ENCODE measurements around the gene PVR.

PVR gene

GRCh38 chr19:44684892-44685863, 41.5 kb downstream of the PVR start:
- Mint-ChIP-seq H3K27ac (peak overlapping the region; percentile 40), H3K4me1 (peaks cover 33% of the 10 kb centered on the region), H3K36me3 (ENCODE audit: low read depth) (no peaks in the 10 kb centered on the region), H3K4me3 (peak overlapping the region; percentile 7), H3K9me3 (no peaks in the 10 kb centered on the region), H3K27me3 (peaks cover 23% of the 10 kb centered on the region)
- DNase-seq = peak; percentile 26
- peak; percentile 58 for ATAC-seq

- DNase-seq (no peak), ATAC-seq (no peak)
- no peaks in the 10 kb centered on the region for H3K9me3 Mint-ChIP-seq
- no peak overlapping the region for H3K27ac Mint-ChIP-seq
- H3K36me3 Mint-ChIP-seq (ENCODE audit: low read depth) = no peaks in the 10 kb centered on the region
- H3K4me3 Mint-ChIP-seq = no peak overlapping the region
- H3K4me1 Mint-ChIP-seq = peaks cover 33% of the 10 kb centered on the region
- H3K27me3 Mint-ChIP-seq = peaks cover 23% of the 10 kb centered on the region
Observed at GRCh38 chr19:44685877-44686276, 42.2 kb downstream of the PVR start.

DNA sequence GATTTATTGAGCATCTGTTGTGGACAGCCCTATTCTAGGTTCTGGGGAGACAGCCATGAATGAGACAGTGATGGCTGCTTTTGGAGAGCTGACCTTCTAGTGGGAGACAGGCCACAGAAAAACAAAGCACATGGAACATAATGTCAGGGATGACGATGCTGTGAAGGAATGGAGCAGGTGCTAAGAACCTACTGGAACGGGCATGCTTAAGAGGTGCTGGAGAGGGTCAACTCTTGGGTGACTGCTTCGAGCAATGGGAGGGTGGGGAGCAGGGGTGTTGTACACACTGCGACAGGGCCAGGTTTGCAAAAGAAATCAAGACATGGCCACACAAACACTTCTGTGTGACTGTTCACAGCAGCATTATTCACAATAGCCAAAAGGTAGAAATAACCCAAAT, 43.2 kb downstream of the PVR start:
- H3K36me3 Mint-ChIP-seq (ENCODE audit: low read depth) = no peaks in the 10 kb centered on the region
- no peak for ATAC-seq
- no peak overlapping the region for H3K27ac Mint-ChIP-seq
- no peaks in the 10 kb centered on the region for H3K9me3 Mint-ChIP-seq
- H3K4me1 Mint-ChIP-seq = peaks cover 40% of the 10 kb centered on the region
- H3K4me3 Mint-ChIP-seq = no peak overlapping the region
- DNase-seq = no peak
- H3K27me3 Mint-ChIP-seq = peaks cover 23% of the 10 kb centered on the region

GRCh38 chr19:44687888-44688287, 44.2 kb downstream of the PVR start:
- peaks cover 50% of the 10 kb centered on the region for H3K4me1 Mint-ChIP-seq

DNA sequence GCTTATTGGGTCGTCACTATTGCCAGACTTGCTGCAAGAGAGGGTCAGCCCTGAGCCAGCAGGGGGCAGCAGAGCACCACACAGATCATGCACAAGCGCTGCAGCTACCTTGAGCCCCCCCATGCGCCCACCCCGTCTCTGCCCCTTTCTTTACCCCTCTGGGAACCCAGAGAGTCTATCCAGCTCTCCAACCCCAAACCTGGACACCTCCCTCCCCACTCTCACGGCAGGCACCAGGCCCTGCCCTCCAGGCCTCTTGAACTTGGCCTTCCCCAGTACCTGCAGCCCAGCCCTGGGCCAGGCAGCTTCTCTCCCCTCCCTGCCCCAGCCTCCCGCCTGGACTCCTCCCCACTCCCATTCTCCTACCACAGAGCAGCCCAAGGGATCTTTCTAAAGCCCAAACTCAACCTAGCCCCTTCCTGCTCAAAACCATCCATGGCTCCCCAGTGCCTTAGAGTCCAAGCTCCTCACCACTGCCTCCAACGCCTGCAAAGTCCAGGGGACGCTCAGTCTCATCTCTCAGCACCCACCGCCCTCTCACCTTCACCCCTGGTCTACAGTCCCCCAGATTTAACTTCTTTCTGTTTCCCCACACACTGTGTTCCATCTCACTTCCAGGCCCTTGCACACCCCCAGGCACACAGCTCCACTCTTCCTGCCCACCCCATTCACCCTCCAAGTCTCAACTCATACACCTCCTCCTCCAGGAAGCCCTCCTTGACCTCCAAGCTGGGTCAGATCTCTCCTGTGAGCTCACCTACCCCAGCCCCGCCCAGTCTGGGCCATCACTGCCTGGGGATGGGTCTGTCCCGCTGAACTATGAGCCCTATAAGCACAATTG, 45.8 kb downstream of the PVR start:
- H3K36me3 Mint-ChIP-seq (ENCODE audit: low read depth) = no peaks in the 10 kb centered on the region
- peaks cover 56% of the 10 kb centered on the region for H3K4me1 Mint-ChIP-seq
- ATAC-seq = peak; percentile 18
- peaks cover 20% of the 10 kb centered on the region for H3K27me3 Mint-ChIP-seq
- no peaks in the 10 kb centered on the region for H3K9me3 Mint-ChIP-seq
- H3K27ac Mint-ChIP-seq = no peak overlapping the region
- H3K4me3 Mint-ChIP-seq = no peak overlapping the region
- DNase-seq = peak; percentile 86

More at GRCh38 chr19:44687888-44688287, 44.2 kb downstream of the PVR start:
- Mint-ChIP-seq H3K27me3 (peaks cover 23% of the 10 kb centered on the region), H3K9me3 (no peaks in the 10 kb centered on the region), H3K27ac (no peak overlapping the region), H3K4me3 (no peak overlapping the region), H3K36me3 (ENCODE audit: low read depth) (no peaks in the 10 kb centered on the region)
- ATAC-seq = no peak
- no peak for DNase-seq

DNA sequence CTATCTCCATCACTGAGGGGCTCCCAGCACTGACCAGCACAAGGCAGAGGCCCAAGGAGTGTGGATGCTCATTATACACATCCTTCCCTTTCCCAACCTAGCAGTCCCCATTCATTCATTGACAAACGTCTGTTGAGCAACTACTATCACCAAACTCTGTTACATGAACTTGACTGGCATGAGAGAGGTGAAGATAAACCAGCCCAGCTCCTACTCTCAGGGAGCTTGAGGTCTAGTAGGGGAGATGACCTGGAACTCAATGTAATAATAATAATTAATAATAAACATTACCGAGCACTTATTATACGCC, 46.4 kb downstream of the PVR start:
- DNase-seq = no peak
- H3K27ac Mint-ChIP-seq = no peak overlapping the region
- H3K36me3 Mint-ChIP-seq (ENCODE audit: low read depth) = no peaks in the 10 kb centered on the region
- peaks cover 51% of the 10 kb centered on the region for H3K4me1 Mint-ChIP-seq
- H3K4me3 Mint-ChIP-seq = no peak overlapping the region
- H3K9me3 Mint-ChIP-seq = no peaks in the 10 kb centered on the region
- no peak for ATAC-seq
- peaks cover 18% of the 10 kb centered on the region for H3K27me3 Mint-ChIP-seq

DNA sequence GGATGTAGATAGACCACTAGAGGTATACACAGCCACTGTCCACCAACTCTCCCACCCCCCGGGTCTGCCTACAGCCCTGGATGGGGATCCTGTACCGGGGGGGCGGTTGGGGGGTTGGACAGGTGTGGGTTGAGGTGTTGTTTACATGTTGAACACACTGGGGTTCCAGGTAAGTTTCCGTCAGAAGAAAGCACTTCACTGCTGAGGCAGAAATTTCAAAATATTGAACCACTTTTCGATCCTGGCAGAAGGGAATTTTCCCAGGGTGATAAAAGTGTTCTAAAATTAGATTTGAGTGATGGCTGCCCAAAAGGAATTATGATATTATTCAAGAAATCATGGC, 48.6 kb downstream of the PVR start:
- H3K27ac Mint-ChIP-seq = peak overlapping the region; percentile 48
- H3K27me3 Mint-ChIP-seq = peaks cover 16% of the 10 kb centered on the region
- H3K36me3 Mint-ChIP-seq (ENCODE audit: low read depth) = no peaks in the 10 kb centered on the region
- peaks cover 38% of the 10 kb centered on the region for H3K4me1 Mint-ChIP-seq
- H3K4me3 Mint-ChIP-seq = peak overlapping the region; percentile 44
- ATAC-seq = peak; percentile 21
- H3K9me3 Mint-ChIP-seq = no peaks in the 10 kb centered on the region
- DNase-seq = no peak

- H3K27me3 Mint-ChIP-seq = peaks cover 7% of the 10 kb centered on the region
- DNase-seq (peak; percentile 35), ATAC-seq (no peak)
- H3K4me3 Mint-ChIP-seq = no peak overlapping the region
- no peaks in the 10 kb centered on the region for H3K36me3 Mint-ChIP-seq (ENCODE audit: low read depth)
- peak overlapping the region; percentile 3 for H3K27ac Mint-ChIP-seq
- no peaks in the 10 kb centered on the region for H3K9me3 Mint-ChIP-seq
- peaks cover 36% of the 10 kb centered on the region for H3K4me1 Mint-ChIP-seq
Observed at GRCh38 chr19:44694184-44694579, 50.5 kb downstream of the PVR start.

- Mint-ChIP-seq H3K36me3 (ENCODE audit: low read depth) (no peaks in the 10 kb centered on the region), H3K9me3 (no peaks in the 10 kb centered on the region), H3K27me3 (peaks cover 6% of the 10 kb centered on the region), H3K4me3 (no peak overlapping the region), H3K4me1 (peaks cover 19% of the 10 kb centered on the region), H3K27ac (peak overlapping the region; percentile 10)
- ATAC-seq (no peak), DNase-seq (no peak)
Observed at GRCh38 chr19:44696939-44697669, 53.4 kb downstream of the PVR start.

DNA sequence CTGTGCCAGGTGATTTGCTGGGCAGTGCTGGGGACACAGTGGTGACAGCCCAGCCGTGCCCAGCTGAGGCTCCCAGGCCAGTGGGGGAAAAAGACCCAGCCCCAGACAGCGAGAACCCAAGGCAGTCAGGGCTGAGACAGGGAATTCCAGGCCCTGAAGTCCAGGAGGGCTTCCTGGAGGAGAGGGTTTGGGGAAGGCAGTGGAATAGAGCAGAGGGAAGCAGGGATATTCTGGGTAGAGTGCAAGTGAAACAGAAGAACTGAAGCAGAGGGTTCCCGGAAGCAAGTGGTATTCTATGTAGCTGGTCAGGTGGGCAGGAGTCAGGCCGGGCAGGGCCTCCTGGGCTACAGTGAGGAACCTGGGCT, 53.9 kb downstream of the PVR start:
- DNase-seq (no peak), ATAC-seq (no peak)
- H3K36me3 Mint-ChIP-seq (ENCODE audit: low read depth) = no peaks in the 10 kb centered on the region
- no peak overlapping the region for H3K4me3 Mint-ChIP-seq
- H3K9me3 Mint-ChIP-seq = no peaks in the 10 kb centered on the region
- peaks cover 6% of the 10 kb centered on the region for H3K27me3 Mint-ChIP-seq
- peaks cover 13% of the 10 kb centered on the region for H3K4me1 Mint-ChIP-seq
- no peak overlapping the region for H3K27ac Mint-ChIP-seq

- Mint-ChIP-seq H3K27me3 (peaks cover 6% of the 10 kb centered on the region), H3K36me3 (ENCODE audit: low read depth) (no peaks in the 10 kb centered on the region), H3K4me3 (no peak within 1 kb of the TSS), H3K4me1 (peaks cover 8% of the 10 kb centered on the region), H3K27ac (no peak within 1 kb of the TSS), H3K9me3 (no peaks in the 10 kb centered on the region)
- no peak for ATAC-seq
- DNase-seq = no peak
Observed at GRCh38 chr19:44698492-44699201, 54.9 kb downstream of the PVR start, which contains the start of gene CEACAM16. Gene CEACAM16, plus strand, starts transcription at chr19:44699151. Its CDS starts 2,306 bp downstream, at chr19:44701457.

DNA sequence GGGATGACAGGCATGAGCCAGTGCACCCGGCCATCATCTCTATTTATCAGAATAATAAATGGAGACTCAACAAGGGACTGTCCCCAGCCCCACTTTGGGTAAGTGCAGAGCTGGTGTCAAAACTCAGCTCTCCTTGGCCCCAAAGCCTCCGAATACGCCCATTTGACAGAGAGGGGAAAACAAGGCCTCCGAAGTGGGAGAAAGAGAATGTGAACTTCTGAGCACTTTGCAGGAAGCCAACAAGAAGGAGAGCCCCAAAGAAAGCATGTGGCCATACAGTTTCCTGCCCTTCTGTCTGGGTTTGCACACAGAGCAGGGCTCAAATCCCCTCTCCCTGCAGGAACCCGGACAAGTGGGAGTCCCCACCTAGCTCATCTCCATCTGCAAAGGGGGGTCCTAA, 56.8 kb downstream of the PVR start:
- Mint-ChIP-seq H3K36me3 (ENCODE audit: low read depth) (no peaks in the 10 kb centered on the region), H3K4me1 (no peaks in the 10 kb centered on the region), H3K4me3 (no peak overlapping the region), H3K27ac (no peak overlapping the region), H3K9me3 (no peaks in the 10 kb centered on the region), H3K27me3 (peaks cover 8% of the 10 kb centered on the region)
- DNase-seq = no peak
- ATAC-seq = no peak

GRCh38 chr19:44701228-44701627, 57.5 kb downstream of the PVR start:
- no peak overlapping the region for H3K27ac Mint-ChIP-seq
- no peaks in the 10 kb centered on the region for H3K4me1 Mint-ChIP-seq
- ATAC-seq = no peak
- no peaks in the 10 kb centered on the region for H3K9me3 Mint-ChIP-seq
- H3K27me3 Mint-ChIP-seq = peaks cover 8% of the 10 kb centered on the region
- no peak for DNase-seq
- no peaks in the 10 kb centered on the region for H3K36me3 Mint-ChIP-seq (ENCODE audit: low read depth)
- H3K4me3 Mint-ChIP-seq = no peak overlapping the region

DNA sequence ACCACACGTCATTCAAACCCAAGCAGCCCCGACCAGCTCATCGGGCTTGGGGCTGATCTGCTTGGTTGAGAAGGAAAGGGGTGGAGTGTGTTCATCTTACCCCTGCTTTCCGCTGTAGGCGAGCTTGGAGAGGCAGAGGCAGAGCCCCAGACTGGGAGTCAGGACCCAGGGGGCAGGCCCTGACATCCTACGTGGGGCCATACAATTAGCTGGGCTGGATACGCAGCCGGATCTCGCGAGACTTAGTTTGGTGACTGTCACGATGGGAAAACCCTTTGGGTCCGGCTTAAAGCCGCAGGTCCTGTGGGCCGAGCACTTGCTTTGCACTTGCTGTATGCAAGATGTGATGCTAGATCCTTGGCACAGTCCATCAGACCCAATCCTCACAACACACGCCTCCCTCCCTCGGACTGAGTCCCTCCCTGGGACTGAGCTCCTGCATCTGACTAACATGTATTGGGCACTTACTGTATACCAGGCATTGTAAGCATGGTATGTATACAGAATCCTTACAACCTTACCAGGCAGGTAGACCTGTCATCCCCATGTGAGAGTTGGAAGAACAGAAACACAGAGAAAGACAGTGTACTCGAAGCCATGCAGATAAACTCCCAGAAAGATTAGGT, 59.0 kb downstream of the PVR start:
- Mint-ChIP-seq H3K4me1 (no peaks in the 10 kb centered on the region), H3K4me3 (no peak overlapping the region), H3K9me3 (no peaks in the 10 kb centered on the region), H3K27me3 (peaks cover 2% of the 10 kb centered on the region), H3K36me3 (ENCODE audit: low read depth) (no peaks in the 10 kb centered on the region), H3K27ac (no peak overlapping the region)
- ATAC-seq (no peak), DNase-seq (no peak)
